ENCODE results near the gene VPS13A. TPM values are rescaled to one million over a fixed set of nuclear protein-coding genes. Genes with fewer than 3 reads are reported as not detected.

The VPS13A gene
- total RNA-seq, 4 donors from 2014 or later = 24.6 to 31.0 (median 27.6) TPM

DNA sequence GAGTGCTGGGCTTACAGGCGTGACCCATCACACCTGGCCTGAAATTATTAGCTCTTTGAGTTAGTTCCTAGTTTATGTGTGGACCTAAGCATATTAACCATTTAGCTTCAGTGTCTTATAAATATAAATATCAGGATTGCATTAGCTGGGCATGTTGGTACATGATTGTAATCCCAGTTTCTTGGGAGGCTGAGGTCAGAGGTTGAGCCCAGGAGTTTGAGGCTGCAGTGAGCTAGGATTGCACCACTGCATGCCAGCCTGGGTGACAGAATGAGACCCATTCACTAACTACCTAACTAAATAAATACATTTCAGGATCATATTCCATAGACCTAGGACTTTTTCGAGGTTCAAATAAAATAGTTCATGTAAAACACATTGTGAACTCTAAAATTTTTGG is 129.8 kb downstream of the VPS13A start:
- TF ChIP-seq EP300 (IDR thresholded peaks at IDR 0.05) (no peak), POLR2A (IDR thresholded peaks at IDR 0.05) (no peak)
- TF ChIP-seq, protein P1, sequence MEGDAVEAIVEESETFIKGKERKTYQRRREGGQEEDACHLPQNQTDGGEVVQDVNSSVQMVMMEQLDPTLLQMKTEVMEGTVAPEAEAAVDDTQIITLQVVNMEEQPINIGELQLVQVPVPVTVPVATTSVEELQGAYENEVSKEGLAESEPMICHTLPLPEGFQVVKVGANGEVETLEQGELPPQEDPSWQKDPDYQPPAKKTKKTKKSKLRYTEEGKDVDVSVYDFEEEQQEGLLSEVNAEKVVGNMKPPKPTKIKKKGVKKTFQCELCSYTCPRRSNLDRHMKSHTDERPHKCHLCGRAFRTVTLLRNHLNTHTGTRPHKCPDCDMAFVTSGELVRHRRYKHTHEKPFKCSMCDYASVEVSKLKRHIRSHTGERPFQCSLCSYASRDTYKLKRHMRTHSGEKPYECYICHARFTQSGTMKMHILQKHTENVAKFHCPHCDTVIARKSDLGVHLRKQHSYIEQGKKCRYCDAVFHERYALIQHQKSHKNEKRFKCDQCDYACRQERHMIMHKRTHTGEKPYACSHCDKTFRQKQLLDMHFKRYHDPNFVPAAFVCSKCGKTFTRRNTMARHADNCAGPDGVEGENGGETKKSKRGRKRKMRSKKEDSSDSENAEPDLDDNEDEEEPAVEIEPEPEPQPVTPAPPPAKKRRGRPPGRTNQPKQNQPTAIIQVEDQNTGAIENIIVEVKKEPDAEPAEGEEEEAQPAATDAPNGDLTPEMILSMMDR (IDR thresholded peaks at IDR 0.05) = no peak
- no peaks in the 10 kb centered on the region for H3K27me3 ChIP-seq
- peaks cover 0 to 17% (median 0%) of the 10 kb centered on the region in 3 donors for H3K36me3 ChIP-seq
- DNase-seq (ENCODE audit: low spot score in 2 of 2) = no peak
- no peaks in the 10 kb centered on the region for H3K9me3 ChIP-seq
- H3K4me1 ChIP-seq = no peaks in the 10 kb centered on the region
- H3K27ac ChIP-seq = no peak overlapping the region
- WGBS, 2 donors = 99 to 100% methylated on average over 2 of the region's 2 CpGs
- no peak overlapping the region for H3K4me3 ChIP-seq

DNA sequence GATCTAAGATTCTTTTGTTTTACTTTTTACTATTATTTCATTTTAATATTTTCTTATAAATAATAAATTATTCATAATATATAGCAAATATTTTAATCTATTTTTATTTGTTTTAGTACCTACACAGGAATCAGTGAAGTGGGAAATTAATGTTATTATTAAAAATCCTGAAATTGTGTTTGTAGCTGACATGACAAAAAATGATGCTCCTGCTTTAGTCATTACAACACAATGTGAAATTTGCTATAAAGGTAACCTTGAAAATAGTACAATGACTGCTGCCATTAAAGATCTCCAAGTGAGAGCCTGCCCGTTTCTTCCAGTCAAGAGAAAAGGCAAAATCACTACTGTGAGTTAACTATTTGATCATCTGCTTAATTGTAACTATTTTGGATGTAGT is 138.7 kb downstream of the VPS13A start:
- 67 to 80% methylated on average over 1 of the region's 1 CpG for WGBS, 2 donors
- TF ChIP-seq EP300 (IDR thresholded peaks at IDR 0.05) (no peak), POLR2A (IDR thresholded peaks at IDR 0.05) (no peak)
- TF ChIP-seq, protein P1 (IDR thresholded peaks at IDR 0.05) = no peak
- DNase-seq (ENCODE audit: low spot score in 2 of 2) = no peak
- H3K4me3 ChIP-seq = no peak overlapping the region
- H3K27ac ChIP-seq = no peak overlapping the region
- H3K36me3 ChIP-seq = peaks cover 0 to 17% (median 0%) of the 10 kb centered on the region in 3 donors
- H3K9me3 ChIP-seq = no peaks in the 10 kb centered on the region
- H3K27me3 ChIP-seq = no peaks in the 10 kb centered on the region
- H3K4me1 ChIP-seq = no peaks in the 10 kb centered on the region

DNA sequence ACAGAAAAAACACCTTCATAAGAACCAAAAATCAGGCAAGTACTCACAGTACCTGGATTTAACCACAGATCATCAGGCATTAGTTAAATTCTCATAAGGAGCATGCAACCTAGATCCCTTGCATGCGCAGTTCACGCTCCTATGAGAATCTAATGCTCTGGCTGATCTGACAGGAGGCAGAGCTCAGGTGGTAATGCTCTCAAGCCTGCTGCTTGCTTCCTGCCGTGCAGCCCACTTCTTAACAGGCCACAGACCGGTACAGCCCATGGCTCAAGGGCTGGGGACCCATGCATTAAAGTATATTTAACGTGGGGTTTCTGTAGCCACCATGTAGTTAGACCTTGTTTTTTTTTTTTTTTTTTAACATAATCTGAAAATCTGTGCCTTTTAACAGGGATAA is 147.7 kb downstream of the VPS13A start:
- no peak for DNase-seq (ENCODE audit: low spot score in 2 of 2)
- TF ChIP-seq EP300 (IDR thresholded peaks at IDR 0.05) = no peak
- TF ChIP-seq POLR2A (IDR thresholded peaks at IDR 0.05) = no peak
- TF ChIP-seq, protein P1 (IDR thresholded peaks at IDR 0.05) = no peak
- Histone ChIP-seq H3K36me3 (peaks cover 0 to 50% (median 0%) of the 10 kb centered on the region in 3 donors), H3K9me3 (no peaks in the 10 kb centered on the region), H3K4me3 (no peak overlapping the region), H3K27me3 (no peaks in the 10 kb centered on the region), H3K27ac (no peak overlapping the region), H3K4me1 (no peaks in the 10 kb centered on the region)
- 92 to 94% methylated on average over 5 of the region's 5 CpGs for WGBS, 2 donors

DNA sequence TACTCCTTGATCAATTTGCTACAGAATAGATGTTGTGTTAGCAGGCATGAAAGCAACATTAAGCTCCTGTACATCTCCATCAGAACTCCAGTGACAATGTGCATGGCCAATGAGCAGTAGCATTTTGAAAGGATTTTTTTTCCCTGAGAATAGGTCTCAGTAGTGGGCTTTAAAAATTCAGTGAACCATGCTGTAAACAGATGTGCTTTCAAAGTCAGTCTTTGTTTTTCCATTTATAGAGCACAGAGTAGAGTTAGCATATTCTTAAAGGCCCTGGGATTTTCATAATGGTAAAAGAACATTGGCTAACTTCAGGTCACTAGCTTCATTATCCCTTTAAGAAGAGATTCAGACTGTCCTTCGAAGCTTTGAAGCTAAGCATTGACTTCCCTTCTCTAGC is 150.8 kb downstream of the VPS13A start:
- peaks cover 0 to 50% (median 0%) of the 10 kb centered on the region in 3 donors for H3K36me3 ChIP-seq
- no peak for DNase-seq (ENCODE audit: low spot score in 2 of 2)
- 90 to 91% methylated on average over 1 of the region's 1 CpG for WGBS, 2 donors
- H3K4me3 ChIP-seq = no peak overlapping the region
- H3K9me3 ChIP-seq = no peaks in the 10 kb centered on the region
- H3K27me3 ChIP-seq = no peaks in the 10 kb centered on the region
- H3K27ac ChIP-seq = no peak overlapping the region
- TF ChIP-seq EP300 (IDR thresholded peaks at IDR 0.05) = no peak
- TF ChIP-seq POLR2A (IDR thresholded peaks at IDR 0.05) = no peak
- TF ChIP-seq, protein P1 (IDR thresholded peaks at IDR 0.05) = no peak
- no peaks in the 10 kb centered on the region for H3K4me1 ChIP-seq

DNA sequence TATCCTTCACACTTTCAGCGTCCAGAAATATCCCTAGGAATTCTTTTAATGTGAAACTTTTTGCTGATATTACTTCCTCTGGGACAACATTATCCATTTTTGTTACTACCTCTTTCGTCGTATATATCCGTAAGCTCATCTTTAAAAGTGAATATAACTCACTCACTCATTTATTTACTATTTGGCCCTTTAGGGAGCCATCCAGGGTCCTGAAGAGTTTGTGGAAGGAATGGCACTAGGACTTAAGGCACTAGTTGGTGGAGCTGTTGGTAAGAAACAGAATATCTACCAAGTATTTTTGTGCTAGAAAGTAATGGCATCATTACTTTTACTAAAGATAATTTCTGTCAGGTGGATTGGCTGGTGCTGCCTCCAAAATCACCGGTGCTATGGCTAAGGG is 192.7 kb downstream of the VPS13A start:
- Histone ChIP-seq H3K4me1 (no peaks in the 10 kb centered on the region), H3K9me3 (no peaks in the 10 kb centered on the region), H3K4me3 (no peak overlapping the region), H3K27ac (no peak overlapping the region), H3K27me3 (no peaks in the 10 kb centered on the region), H3K36me3 (peaks cover 0 to 47% (median 0%) of the 10 kb centered on the region in 3 donors)
- TF ChIP-seq, protein P1 (IDR thresholded peaks at IDR 0.05) = no peak
- no peak for TF ChIP-seq POLR2A (IDR thresholded peaks at IDR 0.05)
- TF ChIP-seq EP300 (IDR thresholded peaks at IDR 0.05) = no peak
- DNase-seq (ENCODE audit: low spot score in 2 of 2) = no peak
- 94 to 97% methylated on average over 5 of the region's 5 CpGs for WGBS, 2 donors

Data from tibial nerve (tissue), 4 donors.